HUES6 (cell line): ENCODE measurements around the gene ATP13A5.

Source experiments
- H3K27ac ChIP-seq: 2 replicates; pipeline ENCODE4 v1.7.0; 2013; ENCODE audit warnings: low read depth, mild to moderate bottlenecking, low read length, inconsistent platforms
- H3K27me3 ChIP-seq: 2 replicates; pipeline ENCODE4 v1.6.1; 2013; ENCODE audit warnings: low read length; ENCODE audit not compliant: control insufficient read depth, insufficient read depth
- H3K36me3 ChIP-seq: 2 replicates; pipeline ENCODE4 v1.6.1; 2013; ENCODE audit warnings: low read length; ENCODE audit not compliant: control insufficient read depth, insufficient read depth
- H3K4me1 ChIP-seq: 2 replicates; pipeline ENCODE4 v1.6.1; 2013; ENCODE audit warnings: low read length; ENCODE audit not compliant: control insufficient read depth, insufficient read depth
- H3K4me3 ChIP-seq: 2 replicates; pipeline ENCODE4 v1.5.1; 2013; ENCODE audit warnings: low read depth, low read length
- H3K9ac ChIP-seq: one replicate; pipeline ENCODE4 v1.6.1; 2013; ENCODE audit warnings: mild to moderate bottlenecking, low read length
- H3K9me3 ChIP-seq: 2 replicates; pipeline ENCODE4 v1.6.1; 2013; ENCODE audit warnings: low read depth, low read length; ENCODE audit not compliant: control insufficient read depth, insufficient read depth

Gene ATP13A5

GRCh38 chr3:193388361-193388760 is 9.8 kb upstream of the ATP13A5 start:
- no peak overlapping the region for H3K9ac ChIP-seq
- H3K27me3 ChIP-seq: no peaks in the 10 kb centered on the region
- H3K9me3 ChIP-seq: 0 out of 2 replicates have a peak, but pooled peaks cover 3% of the 10 kb centered on the region
- H3K36me3 ChIP-seq: no peaks in the 10 kb centered on the region
- peaks cover 21% of the 10 kb centered on the region for H3K4me1 ChIP-seq
- no peak overlapping the region for H3K27ac ChIP-seq
- no peak overlapping the region for H3K4me3 ChIP-seq

GRCh38 chr3:193387596-193387995 is 9.0 kb upstream of the ATP13A5 start:
- peaks cover 21% of the 10 kb centered on the region for H3K4me1 ChIP-seq
- H3K9ac ChIP-seq: no peak overlapping the region
- no peak overlapping the region for H3K4me3 ChIP-seq
- 0 out of 2 replicates have a peak, but pooled peaks cover 3% of the 10 kb centered on the region for H3K9me3 ChIP-seq
- no peaks in the 10 kb centered on the region for H3K36me3 ChIP-seq
- H3K27me3 ChIP-seq: no peaks in the 10 kb centered on the region
- H3K27ac ChIP-seq: no peak overlapping the region

- Histone ChIP-seq H3K4me1 (peaks cover 9% of the 10 kb centered on the region), H3K27me3 (no peaks in the 10 kb centered on the region), H3K27ac (no peak overlapping the region), H3K9me3 (no peaks in the 10 kb centered on the region), H3K4me3 (no peak overlapping the region), H3K9ac (no peak overlapping the region), H3K36me3 (no peaks in the 10 kb centered on the region)
Observed at GRCh38 chr3:193377591-193377990, 962 bp downstream of the ATP13A5 start.

- Histone ChIP-seq H3K4me1 (peaks cover 9% of the 10 kb centered on the region), H3K27ac (no peak overlapping the region), H3K4me3 (no peak overlapping the region)
Observed at GRCh38 chr3:193375614-193376013, 2.9 kb downstream of the ATP13A5 start.

GRCh38 chr3:193372783-193373182 is 5.8 kb downstream of the ATP13A5 start:
- H3K27me3 ChIP-seq: no peaks in the 10 kb centered on the region

More at GRCh38 chr3:193375614-193376013, 2.9 kb downstream of the ATP13A5 start:
- Histone ChIP-seq H3K27me3 (no peaks in the 10 kb centered on the region), H3K36me3 (no peaks in the 10 kb centered on the region), H3K9ac (no peak overlapping the region), H3K9me3 (no peaks in the 10 kb centered on the region)

GRCh38 chr3:193367868-193368267 is 10.7 kb downstream of the ATP13A5 start:
- Histone ChIP-seq H3K9ac (no peak overlapping the region), H3K27ac (no peak overlapping the region), H3K27me3 (no peaks in the 10 kb centered on the region), H3K36me3 (no peaks in the 10 kb centered on the region), H3K4me3 (no peak overlapping the region), H3K4me1 (no peaks in the 10 kb centered on the region), H3K9me3 (no peaks in the 10 kb centered on the region)

More at GRCh38 chr3:193372783-193373182, 5.8 kb downstream of the ATP13A5 start:
- Histone ChIP-seq H3K9me3 (no peaks in the 10 kb centered on the region), H3K27ac (no peak overlapping the region), H3K4me1 (no peaks in the 10 kb centered on the region), H3K4me3 (no peak overlapping the region), H3K9ac (no peak overlapping the region), H3K36me3 (no peaks in the 10 kb centered on the region)

GRCh38 chr3:193357291-193357690 is 21.3 kb downstream of the ATP13A5 start:
- Histone ChIP-seq H3K4me1 (peaks cover 5% of the 10 kb centered on the region; the same call in 1 of the 2 replicates), H3K4me3 (no peak overlapping the region), H3K36me3 (no peaks in the 10 kb centered on the region), H3K27ac (no peak overlapping the region), H3K9me3 (no peaks in the 10 kb centered on the region), H3K9ac (no peak overlapping the region), H3K27me3 (no peaks in the 10 kb centered on the region)

GRCh38 chr3:193354423-193354822 is 24.1 kb downstream of the ATP13A5 start:
- H3K4me3 ChIP-seq: no peak overlapping the region
- H3K27me3 ChIP-seq: no peaks in the 10 kb centered on the region
- H3K9me3 ChIP-seq: no peaks in the 10 kb centered on the region
- no peak overlapping the region for H3K27ac ChIP-seq
- H3K36me3 ChIP-seq: no peaks in the 10 kb centered on the region
- H3K9ac ChIP-seq: no peak overlapping the region
- H3K4me1 ChIP-seq: peaks cover 3% of the 10 kb centered on the region

- no peaks in the 10 kb centered on the region for H3K27me3 ChIP-seq
- H3K27ac ChIP-seq: no peak overlapping the region
- no peaks in the 10 kb centered on the region for H3K9me3 ChIP-seq
- H3K36me3 ChIP-seq: no peaks in the 10 kb centered on the region
- no peak overlapping the region for H3K4me3 ChIP-seq
- no peak overlapping the region for H3K9ac ChIP-seq
- peaks cover 31% of the 10 kb centered on the region for H3K4me1 ChIP-seq
Observed at GRCh38 chr3:193350744-193351143, 27.8 kb downstream of the ATP13A5 start.

- Histone ChIP-seq H3K27me3 (no peaks in the 10 kb centered on the region), H3K9me3 (no peaks in the 10 kb centered on the region), H3K4me1 (peaks cover 31% of the 10 kb centered on the region), H3K36me3 (no peaks in the 10 kb centered on the region), H3K27ac (no peak overlapping the region), H3K4me3 (no peak overlapping the region), H3K9ac (no peak overlapping the region)
Observed at GRCh38 chr3:193348686-193349085, 29.9 kb downstream of the ATP13A5 start.

- H3K4me1 ChIP-seq: peaks cover 31% of the 10 kb centered on the region
- H3K27me3 ChIP-seq: no peaks in the 10 kb centered on the region
- H3K4me3 ChIP-seq: no peak overlapping the region
- no peaks in the 10 kb centered on the region for H3K9me3 ChIP-seq
- H3K27ac ChIP-seq: no peak overlapping the region
- H3K36me3 ChIP-seq: no peaks in the 10 kb centered on the region
- no peak overlapping the region for H3K9ac ChIP-seq
Observed at GRCh38 chr3:193347521-193348501, 30.7 kb downstream of the ATP13A5 start.
